HL-60 (cell line): ENCODE results near the gene CIB2.

Source experiments
- DNase-seq, 2 experiments: peaks; one replicate each; pipeline ENCODE4 v3.0.0-alpha.2; 2010 to 2020; ENCODE audit warnings: low read depth in 1 of 2, low spot score in 1 of 2
- H3K27ac ChIP-seq: fragments of 250-450 bp; sonication (Bioruptor Pico); replicated peaks from 2 replicates; pipeline ENCODE4 v1.5.1; 2020; ENCODE audit warnings: mild to moderate bottlenecking, moderate library complexity
- H3K27me3 ChIP-seq: fragments of 250-450 bp; sonication (Bioruptor Pico); 2 replicates; pipeline ENCODE4 v1.5.1; 2021; ENCODE audit warnings: mild to moderate bottlenecking, moderate library complexity; ENCODE audit not compliant: insufficient read depth, poor library complexity, severe bottlenecking
- H3K4me3 ChIP-seq: replicated peaks from 2 replicates; pipeline ENCODE4 v1.5.1; 2011; ENCODE audit warnings: mild to moderate bottlenecking, control low read depth, low read length; ENCODE audit not compliant: insufficient read depth
- GABPA ChIP-seq: IDR thresholded peaks from 2 replicates; pipeline ENCODE4 v1.6.1; 2012; ENCODE audit warnings: low read depth
- POLR2AphosphoS5 ChIP-seq: IDR thresholded peaks from 2 replicates; pipeline ENCODE4 v1.6.1; 2012; ENCODE audit warnings: low read depth
- SPI1 ChIP-seq: IDR thresholded peaks from 2 replicates; pipeline ENCODE4 v1.6.1; 2012; ENCODE audit warnings: low read depth, mild to moderate bottlenecking, borderline replicate concordance
- TF ChIP-seq, protein P1 (sequence below): IDR thresholded peaks from 2 replicates; pipeline ENCODE4 v1.6.1; 2012; ENCODE audit warnings: low read depth; ENCODE audit not compliant: insufficient replicate concordance
- TF ChIP-seq, protein P2 (sequence below): IDR thresholded peaks from one replicate; pipeline ENCODE4 v1.5.1; 2011; ENCODE audit warnings: low read length, control low read depth, inconsistent platforms; ENCODE audit not compliant: insufficient read depth

CIB2 gene

DNA sequence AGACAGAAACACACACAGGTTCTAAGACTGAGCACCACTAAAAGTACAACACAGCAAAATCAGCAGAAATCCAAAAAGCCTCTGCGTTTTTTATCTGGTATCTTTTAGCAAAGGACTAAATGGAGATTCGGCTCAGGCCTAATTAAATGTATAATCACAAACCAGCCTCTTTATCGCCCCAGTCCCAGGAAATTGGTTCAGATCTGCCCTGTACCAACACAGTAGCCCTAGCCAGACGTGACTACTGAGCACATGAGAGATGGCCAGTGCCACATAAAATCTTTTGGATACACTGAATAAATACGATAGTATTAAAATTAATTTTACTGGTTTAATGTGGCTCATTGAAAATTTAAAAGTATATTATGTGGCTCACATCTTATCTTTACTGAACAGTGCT is 73.4 kb downstream of the CIB2 start:
- Histone ChIP-seq H3K4me3 (no peak overlapping the region), H3K27me3 (no peaks in the 10 kb centered on the region), H3K27ac (peak overlapping the region; percentile 45)
- no peak for TF ChIP-seq POLR2AphosphoS5
- no peak for TF ChIP-seq SPI1
- TF ChIP-seq GABPA, result no peak
- TF ChIP-seq, protein P1, sequence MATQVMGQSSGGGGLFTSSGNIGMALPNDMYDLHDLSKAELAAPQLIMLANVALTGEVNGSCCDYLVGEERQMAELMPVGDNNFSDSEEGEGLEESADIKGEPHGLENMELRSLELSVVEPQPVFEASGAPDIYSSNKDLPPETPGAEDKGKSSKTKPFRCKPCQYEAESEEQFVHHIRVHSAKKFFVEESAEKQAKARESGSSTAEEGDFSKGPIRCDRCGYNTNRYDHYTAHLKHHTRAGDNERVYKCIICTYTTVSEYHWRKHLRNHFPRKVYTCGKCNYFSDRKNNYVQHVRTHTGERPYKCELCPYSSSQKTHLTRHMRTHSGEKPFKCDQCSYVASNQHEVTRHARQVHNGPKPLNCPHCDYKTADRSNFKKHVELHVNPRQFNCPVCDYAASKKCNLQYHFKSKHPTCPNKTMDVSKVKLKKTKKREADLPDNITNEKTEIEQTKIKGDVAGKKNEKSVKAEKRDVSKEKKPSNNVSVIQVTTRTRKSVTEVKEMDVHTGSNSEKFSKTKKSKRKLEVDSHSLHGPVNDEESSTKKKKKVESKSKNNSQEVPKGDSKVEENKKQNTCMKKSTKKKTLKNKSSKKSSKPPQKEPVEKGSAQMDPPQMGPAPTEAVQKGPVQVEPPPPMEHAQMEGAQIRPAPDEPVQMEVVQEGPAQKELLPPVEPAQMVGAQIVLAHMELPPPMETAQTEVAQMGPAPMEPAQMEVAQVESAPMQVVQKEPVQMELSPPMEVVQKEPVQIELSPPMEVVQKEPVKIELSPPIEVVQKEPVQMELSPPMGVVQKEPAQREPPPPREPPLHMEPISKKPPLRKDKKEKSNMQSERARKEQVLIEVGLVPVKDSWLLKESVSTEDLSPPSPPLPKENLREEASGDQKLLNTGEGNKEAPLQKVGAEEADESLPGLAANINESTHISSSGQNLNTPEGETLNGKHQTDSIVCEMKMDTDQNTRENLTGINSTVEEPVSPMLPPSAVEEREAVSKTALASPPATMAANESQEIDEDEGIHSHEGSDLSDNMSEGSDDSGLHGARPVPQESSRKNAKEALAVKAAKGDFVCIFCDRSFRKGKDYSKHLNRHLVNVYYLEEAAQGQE, result no peak
- TF ChIP-seq, protein P2, sequence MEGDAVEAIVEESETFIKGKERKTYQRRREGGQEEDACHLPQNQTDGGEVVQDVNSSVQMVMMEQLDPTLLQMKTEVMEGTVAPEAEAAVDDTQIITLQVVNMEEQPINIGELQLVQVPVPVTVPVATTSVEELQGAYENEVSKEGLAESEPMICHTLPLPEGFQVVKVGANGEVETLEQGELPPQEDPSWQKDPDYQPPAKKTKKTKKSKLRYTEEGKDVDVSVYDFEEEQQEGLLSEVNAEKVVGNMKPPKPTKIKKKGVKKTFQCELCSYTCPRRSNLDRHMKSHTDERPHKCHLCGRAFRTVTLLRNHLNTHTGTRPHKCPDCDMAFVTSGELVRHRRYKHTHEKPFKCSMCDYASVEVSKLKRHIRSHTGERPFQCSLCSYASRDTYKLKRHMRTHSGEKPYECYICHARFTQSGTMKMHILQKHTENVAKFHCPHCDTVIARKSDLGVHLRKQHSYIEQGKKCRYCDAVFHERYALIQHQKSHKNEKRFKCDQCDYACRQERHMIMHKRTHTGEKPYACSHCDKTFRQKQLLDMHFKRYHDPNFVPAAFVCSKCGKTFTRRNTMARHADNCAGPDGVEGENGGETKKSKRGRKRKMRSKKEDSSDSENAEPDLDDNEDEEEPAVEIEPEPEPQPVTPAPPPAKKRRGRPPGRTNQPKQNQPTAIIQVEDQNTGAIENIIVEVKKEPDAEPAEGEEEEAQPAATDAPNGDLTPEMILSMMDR, result no peak
- no peak for DNase-seq

DNA sequence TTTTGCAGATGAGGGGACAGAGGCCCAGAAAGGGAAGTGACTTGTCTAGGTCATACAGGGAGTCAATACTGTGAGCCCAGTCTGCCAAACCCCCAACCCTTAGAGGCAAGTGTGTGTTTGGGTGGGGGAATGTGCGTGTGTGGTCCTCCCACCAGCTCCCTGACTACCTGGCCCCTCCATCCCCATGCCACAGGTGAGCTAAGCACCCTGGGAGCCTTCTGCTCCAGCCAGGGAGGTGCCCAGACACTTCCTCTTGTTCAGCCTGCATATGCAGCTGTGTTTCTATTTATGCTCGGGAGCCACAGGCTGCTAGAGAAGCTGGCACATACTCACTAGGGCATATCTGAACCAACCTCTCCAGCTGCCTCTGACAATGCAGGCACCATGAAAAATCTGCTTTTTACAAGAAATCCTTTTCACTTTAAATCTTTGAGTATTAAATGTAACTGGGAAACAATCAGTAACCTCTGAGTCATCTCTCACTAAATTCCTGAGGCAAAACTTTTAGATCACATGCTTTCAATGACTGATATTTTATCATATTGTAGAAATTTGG is 74.5 kb downstream of the CIB2 start:
- peak overlapping the region; percentile 45 for H3K27ac ChIP-seq
- H3K4me3 ChIP-seq, result no peak overlapping the region
- DNase-seq, result peak in 1 of 2 experiments; percentile 76
- H3K27me3 ChIP-seq, result no peaks in the 10 kb centered on the region
- TF ChIP-seq SPI1 (peak; percentile 89), POLR2AphosphoS5 (peak; percentile 78)
- TF ChIP-seq, protein P2, result no peak

DNA sequence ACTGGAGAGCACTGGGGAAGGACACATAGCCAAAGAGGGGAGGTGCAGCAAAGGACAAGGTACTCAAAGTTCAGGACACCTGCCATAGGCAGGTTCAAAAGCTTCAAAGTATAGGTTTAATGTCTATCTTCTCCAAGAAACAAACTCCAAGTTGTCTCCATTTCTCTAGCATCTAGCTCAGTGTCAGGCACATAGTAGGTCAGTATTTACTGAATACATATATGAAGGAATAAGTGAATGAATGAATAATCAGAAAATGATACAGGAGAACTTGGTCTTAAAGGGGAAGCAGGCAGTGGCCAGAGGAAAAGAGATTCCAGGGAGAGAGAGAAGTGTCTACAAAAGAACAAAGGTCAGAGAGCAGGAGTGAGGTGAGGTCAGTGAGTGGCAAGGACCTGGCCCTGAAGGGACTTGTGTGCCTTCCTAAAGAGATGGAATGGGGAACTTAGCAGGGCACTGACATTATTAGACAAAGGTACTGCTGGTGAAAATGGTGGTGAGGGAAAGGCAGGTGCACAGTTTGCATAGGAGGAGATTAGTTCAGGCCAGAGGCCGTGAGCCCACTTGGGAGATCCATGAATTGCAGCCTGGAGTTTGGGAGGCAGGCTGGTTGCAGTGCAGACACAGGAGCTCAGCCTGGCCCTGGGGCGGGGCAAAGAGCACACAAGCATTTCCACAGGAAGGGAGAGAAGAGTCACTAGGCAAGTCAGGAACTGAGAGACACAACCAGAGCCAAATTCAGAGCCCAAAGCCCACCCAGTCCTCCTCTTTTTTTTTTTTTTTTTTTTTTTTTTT is 75.1 kb downstream of the CIB2 start:
- peak overlapping the region; percentile 45 for H3K27ac ChIP-seq
- no peak for DNase-seq
- TF ChIP-seq, protein P2, result no peak
- TF ChIP-seq POLR2AphosphoS5 (no peak), SPI1 (no peak), GABPA (no peak)
- TF ChIP-seq, protein P1, result no peak
- H3K27me3 ChIP-seq, result no peaks in the 10 kb centered on the region
- no peak overlapping the region for H3K4me3 ChIP-seq

DNA sequence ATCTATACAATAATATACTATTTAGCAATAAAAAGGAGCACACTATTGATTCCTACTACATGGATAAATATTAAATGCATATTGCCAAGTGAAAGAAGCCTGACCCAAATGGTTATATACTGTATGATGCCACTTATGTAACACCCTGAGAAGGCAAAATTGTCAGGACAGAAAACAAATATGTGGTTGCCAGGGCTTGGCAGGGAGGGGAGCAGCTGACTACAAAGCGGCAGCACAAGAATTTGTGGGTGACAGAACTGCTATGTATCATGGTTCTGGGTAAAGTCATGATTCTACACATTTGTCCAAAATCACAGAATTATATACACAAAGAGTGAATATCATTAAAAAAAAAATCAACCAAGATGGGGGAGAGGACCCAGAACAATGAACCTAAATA is 76.3 kb downstream of the CIB2 start:
- Histone ChIP-seq H3K27ac (peak overlapping the region; percentile 86), H3K27me3 (no peaks in the 10 kb centered on the region), H3K4me3 (no peak overlapping the region)
- TF ChIP-seq SPI1, result no peak
- TF ChIP-seq GABPA, result no peak
- no peak for TF ChIP-seq POLR2AphosphoS5
- TF ChIP-seq, protein P2, result no peak
- no peak for DNase-seq
